ENCODE data around the gene ZNF414.

The ZNF414 gene

GRCh38 chr19:8490395-8490760, 23.6 kb downstream of the ZNF414 start:
- no peak overlapping the region for H3K4me3 ChIP-seq (ENCODE audit: low read depth, low read length)
- DNase-seq, result no peak
- TF ChIP-seq CTCF (IDR thresholded peaks at IDR 0.05; ENCODE audit: low read depth, low read length), result no peak
- no peaks in the 10 kb centered on the region for H3K9me3 ChIP-seq
- H3K27me3 ChIP-seq, result no peaks in the 10 kb centered on the region
- H3K4me1 ChIP-seq, result no peaks in the 10 kb centered on the region
- peaks cover 42% of the 10 kb centered on the region for H3K36me3 ChIP-seq

- TF ChIP-seq CTCF (IDR thresholded peaks at IDR 0.05; ENCODE audit: low read depth, low read length), result no peak
- Histone ChIP-seq H3K4me1 (no peaks in the 10 kb centered on the region), H3K27me3 (no peaks in the 10 kb centered on the region), H3K4me3 (ENCODE audit: low read depth, low read length) (no peak overlapping the region), H3K36me3 (peaks cover 48% of the 10 kb centered on the region), H3K9me3 (no peaks in the 10 kb centered on the region)
- no peak for DNase-seq
Observed at GRCh38 chr19:8489561-8490394, 24.2 kb downstream of the ZNF414 start.

GRCh38 chr19:8488365-8488764, 25.6 kb downstream of the ZNF414 start:
- H3K36me3 ChIP-seq, result peaks cover 61% of the 10 kb centered on the region
- no peak overlapping the region for H3K4me3 ChIP-seq (ENCODE audit: low read depth, low read length)
- H3K4me1 ChIP-seq, result no peaks in the 10 kb centered on the region
- TF ChIP-seq CTCF (IDR thresholded peaks at IDR 0.05; ENCODE audit: low read depth, low read length), result no peak
- H3K9me3 ChIP-seq, result no peaks in the 10 kb centered on the region
- DNase-seq, result no peak
- no peaks in the 10 kb centered on the region for H3K27me3 ChIP-seq

- no peaks in the 10 kb centered on the region for H3K9me3 ChIP-seq
- H3K4me1 ChIP-seq, result no peaks in the 10 kb centered on the region
- no peaks in the 10 kb centered on the region for H3K27me3 ChIP-seq
- H3K4me3 ChIP-seq (ENCODE audit: low read depth, low read length), result no peak overlapping the region
- no peak for DNase-seq
- TF ChIP-seq CTCF (IDR thresholded peaks at IDR 0.05; ENCODE audit: low read depth, low read length), result no peak
- H3K36me3 ChIP-seq, result peaks cover 69% of the 10 kb centered on the region
Observed at GRCh38 chr19:8487137-8487851, 26.7 kb downstream of the ZNF414 start.

GRCh38 chr19:8486661-8487136, 27.3 kb downstream of the ZNF414 start:
- no peaks in the 10 kb centered on the region for H3K9me3 ChIP-seq
- no peak overlapping the region for H3K4me3 ChIP-seq (ENCODE audit: low read depth, low read length)
- peaks cover 72% of the 10 kb centered on the region for H3K36me3 ChIP-seq
- no peaks in the 10 kb centered on the region for H3K27me3 ChIP-seq
- H3K4me1 ChIP-seq, result no peaks in the 10 kb centered on the region
- DNase-seq, result no peak
- no peak for TF ChIP-seq CTCF (IDR thresholded peaks at IDR 0.05; ENCODE audit: low read depth, low read length)

Measured in BE2C (cell line).